AG08396 (cell line): ENCODE results near the gene BCL6.
"Not testable (repeated sequence)": the region's sequence is repeated elsewhere in the genome, so short reads cannot be mapped to it uniquely, and the experiment has no call there.

ENCODE experiments used
- DNase-seq: peaks from one replicate; pipeline ENCODE4 v3.0.0; 2012; ENCODE audit warnings: low spot score, mixed read lengths

BCL6 gene

GRCh38 chr3:187713504-187713903, 31.8 kb downstream of the BCL6 start:
- DNase-seq = no peak

GRCh38 chr3:187709155-187709554, 36.1 kb downstream of the BCL6 start:
- no peak for DNase-seq

GRCh38 chr3:187708696-187709095, 36.6 kb downstream of the BCL6 start:
- DNase-seq = no peak

GRCh38 chr3:187706971-187707370, 38.3 kb downstream of the BCL6 start:
- no peak for DNase-seq

- DNase-seq = peak; percentile 41
These were observed 40.1 kb downstream of the BCL6 start for GRCh38 chr3:187705164-187705563.

- DNase-seq = no peak
These were observed 42.7 kb downstream of the BCL6 start, which contains the start of gene RTP2 for GRCh38 chr3:187702507-187703033. Gene RTP2 (minus strand): TSS chr3:187702557. CDS start chr3:187702128, 429 bp downstream.

- no peak for DNase-seq
These were observed 45.0 kb downstream of the BCL6 start for GRCh38 chr3:187700249-187700648.

GRCh38 chr3:187698499-187699399, 46.5 kb downstream of the BCL6 start:
- no peak for DNase-seq

- no peak for DNase-seq
These were observed 49.2 kb downstream of the BCL6 start for GRCh38 chr3:187696021-187696420.

GRCh38 chr3:187695449-187695848, 49.8 kb downstream of the BCL6 start:
- DNase-seq = no peak

- DNase-seq = no peak
These were observed 50.5 kb downstream of the BCL6 start for GRCh38 chr3:187694801-187695200.

GRCh38 chr3:187693431-187693830, 51.8 kb downstream of the BCL6 start:
- DNase-seq = no peak

GRCh38 chr3:187689984-187690383, 55.3 kb downstream of the BCL6 start:
- no peak for DNase-seq

GRCh38 chr3:187686621-187687273, 58.5 kb downstream of the BCL6 start:
- no peak for DNase-seq

- no peak for DNase-seq
These were observed 59.3 kb downstream of the BCL6 start for GRCh38 chr3:187685948-187686347.

- no peak for DNase-seq
These were observed 60.4 kb downstream of the BCL6 start for GRCh38 chr3:187684880-187685279.

- no peak for DNase-seq
These were observed 60.8 kb downstream of the BCL6 start for GRCh38 chr3:187684444-187684843.

- DNase-seq = not testable (repeated sequence)
These were observed 63.5 kb downstream of the BCL6 start for GRCh38 chr3:187681756-187682155.

- DNase-seq = peak; percentile 82
These were observed 65.5 kb downstream of the BCL6 start for GRCh38 chr3:187679638-187680396.

- DNase-seq = peak; percentile 66
These were observed 66.5 kb downstream of the BCL6 start for GRCh38 chr3:187678726-187679268.

- DNase-seq = no peak
These were observed 67.7 kb downstream of the BCL6 start for GRCh38 chr3:187677604-187678003.

- DNase-seq = peak; percentile 12
These were observed 72.3 kb downstream of the BCL6 start for GRCh38 chr3:187673012-187673411.
